Spinal cord (tissue), 10 donors: ENCODE measurements around the gene KAT6B. TPM values are rescaled to one million over a fixed set of nuclear protein-coding genes. Genes with fewer than 3 reads are reported as not detected.

Experiments used
- DNase-seq, 6 donors: peaks; one replicate each; pipeline versions ENCODE4 v3.0.0 to v3.0.0-alpha.2; 2013 to 2015; ENCODE audit warnings: low spot score in 6 of 6, low read depth in 4 of 6
- H3K27ac ChIP-seq: one replicate; pipeline ENCODE4 v1.5.1; 2013; ENCODE audit warnings: low read depth, low read length, control low read depth
- H3K27me3 ChIP-seq: one replicate; pipeline ENCODE4 v1.6.1; 2013; ENCODE audit warnings: low read length; ENCODE audit not compliant: control insufficient read depth, insufficient read depth
- H3K36me3 ChIP-seq: one replicate; pipeline ENCODE4 v1.6.1; 2013; ENCODE audit warnings: low read length; ENCODE audit not compliant: control insufficient read depth, insufficient read depth
- H3K4me1 ChIP-seq: one replicate; pipeline ENCODE4 v1.6.1; 2013; ENCODE audit warnings: low read length; ENCODE audit not compliant: control insufficient read depth, insufficient read depth
- H3K4me3 ChIP-seq: one replicate; pipeline ENCODE4 v1.5.1; 2013; ENCODE audit warnings: low read depth, low read length, control low read depth
- H3K9me3 ChIP-seq: one replicate; pipeline ENCODE4 v1.6.1; 2013; ENCODE audit warnings: low read length; ENCODE audit not compliant: control insufficient read depth, insufficient read depth
- WGBS: methylation state at CpG from one replicate; pipeline ENCODE4 v1.1.5; 2013; ENCODE audit warnings: missing lambda C conversion rate; ENCODE audit not compliant: insufficient coverage; 5-methylcytosine and 5-hydroxymethylcytosine counted together
- polyA plus RNA-seq, 2 donors: library from polyadenylated mRNA; unstranded; fragments of 120-200 nt; gene quantifications; one replicate each; pipeline ENCODE4 v1.2.1, GENCODE V29; 2013; ENCODE audit not compliant: insufficient read length in 2 of 2
- total RNA-seq, 2 donors: library from RNA; depleted of rRNA in 1 of 2; stranded (reverse); fragments of 120-200 nt in 1 of 2; fragments of >200 nt in 1 of 2; gene quantifications; one replicate each; pipeline versions ENCODE4 v1.2.3 to v1.2.4, GENCODE V29; 2013 to 2014
- donor health status: healthy.

Gene KAT6B
- total and polyA plus RNA-seq, 4 donors: 30.6 to 93.6 (median 37.5) TPM

GRCh38 chr10:74822101-74822500, 4.3 kb upstream of the KAT6B start:
- DNase-seq: no peak
- Histone ChIP-seq H3K4me3 (no peak overlapping the region), H3K4me1 (peaks cover 13% of the 10 kb centered on the region), H3K27ac (no peak overlapping the region), H3K9me3 (peaks cover 2% of the 10 kb centered on the region), H3K36me3 (no peaks in the 10 kb centered on the region), H3K27me3 (no peaks in the 10 kb centered on the region)
- WGBS: no CpG with 5 or more reads among the region's 2 CpGs

DNA sequence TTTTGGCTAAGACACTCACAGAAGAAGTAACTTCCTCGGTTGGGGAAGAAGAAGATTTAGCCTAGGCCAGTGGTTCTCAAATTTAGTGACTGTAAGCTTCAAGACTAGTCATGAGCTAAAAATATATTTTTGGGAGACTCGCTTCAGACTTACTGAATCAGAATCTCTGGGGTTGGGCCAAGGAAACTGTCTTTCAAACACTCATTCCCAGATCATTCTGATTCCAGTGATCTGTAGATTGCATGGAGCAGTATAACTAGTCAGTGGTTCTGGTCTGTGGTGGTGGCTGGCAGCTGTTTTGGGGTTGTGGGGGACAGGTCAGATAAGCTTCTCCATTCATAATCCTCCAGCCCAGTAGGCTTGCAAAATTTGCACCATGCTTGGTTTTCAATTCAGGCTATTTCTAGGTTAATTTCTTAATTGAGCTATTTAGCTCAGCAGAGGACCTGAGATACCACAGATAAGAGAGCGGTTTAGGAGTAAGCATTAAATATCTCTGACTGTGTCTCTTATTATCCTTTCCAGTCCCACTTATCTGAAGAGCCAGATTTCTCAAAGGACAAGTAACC, 3.8 kb upstream of the KAT6B start:
- no peaks in the 10 kb centered on the region for H3K9me3 ChIP-seq
- DNase-seq: no peak
- H3K4me3 ChIP-seq: no peak overlapping the region
- H3K27me3 ChIP-seq: no peaks in the 10 kb centered on the region
- no peak overlapping the region for H3K27ac ChIP-seq
- H3K4me1 ChIP-seq: peaks cover 18% of the 10 kb centered on the region
- no CpG with 5 or more reads among the region's 3 CpGs for WGBS
- no peaks in the 10 kb centered on the region for H3K36me3 ChIP-seq

- no peaks in the 10 kb centered on the region for H3K27me3 ChIP-seq
- H3K4me3 ChIP-seq: no peak overlapping the region
- H3K9me3 ChIP-seq: no peaks in the 10 kb centered on the region
- no peak for DNase-seq
- peaks cover 25% of the 10 kb centered on the region for H3K4me1 ChIP-seq
- no peaks in the 10 kb centered on the region for H3K36me3 ChIP-seq
- H3K27ac ChIP-seq: peak overlapping the region; percentile 92
- 50% methylated on average over 1 of the region's 4 CpGs for WGBS
Measured at GRCh38 chr10:74823791-74824183, 2.6 kb upstream of the KAT6B start.

DNA sequence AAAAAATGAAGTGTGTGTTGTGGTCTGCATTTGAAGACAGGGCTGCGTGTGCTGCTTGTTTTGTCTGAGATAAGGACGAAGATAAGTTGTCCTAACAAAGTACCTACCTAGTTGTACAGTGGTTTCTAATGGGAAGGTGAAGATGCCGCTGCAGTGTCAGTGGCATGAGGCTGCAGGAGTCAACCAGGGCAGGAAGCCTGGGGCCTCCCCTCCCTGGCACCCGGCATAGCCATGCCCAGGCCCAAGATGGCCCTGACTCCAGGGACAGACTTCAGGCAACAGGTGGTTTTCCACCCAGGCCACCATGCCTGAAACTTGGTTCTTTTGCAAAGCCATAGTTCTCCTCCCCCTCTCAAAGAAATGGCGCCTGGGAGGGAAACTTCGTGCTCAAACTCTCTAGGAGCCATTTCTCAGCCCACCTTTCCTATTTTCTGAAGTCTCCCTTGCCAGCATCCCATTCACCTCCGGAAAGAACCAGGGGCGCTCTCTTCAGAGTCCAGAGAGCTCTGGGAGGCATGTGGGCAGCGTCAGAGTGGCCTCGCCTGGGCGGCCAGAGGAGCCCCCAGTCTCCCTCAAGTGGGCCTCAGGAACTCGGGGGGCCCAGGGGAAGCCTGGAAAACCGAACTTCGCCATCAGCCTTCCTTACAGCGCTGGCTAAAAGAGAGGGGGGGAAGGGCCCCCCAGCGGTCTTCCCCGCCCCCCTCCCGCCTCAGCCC, 2.1 kb upstream of the KAT6B start:
- DNase-seq: peak in 1 of 6 donors; percentile 64
- H3K4me3 ChIP-seq: peak overlapping the region; percentile 72
- H3K4me1 ChIP-seq: peaks cover 27% of the 10 kb centered on the region
- H3K27me3 ChIP-seq: no peaks in the 10 kb centered on the region
- no peaks in the 10 kb centered on the region for H3K9me3 ChIP-seq
- 23% methylated on average over 13 of the region's 18 CpGs for WGBS
- no peaks in the 10 kb centered on the region for H3K36me3 ChIP-seq
- peak overlapping the region; percentile 92 for H3K27ac ChIP-seq

DNA sequence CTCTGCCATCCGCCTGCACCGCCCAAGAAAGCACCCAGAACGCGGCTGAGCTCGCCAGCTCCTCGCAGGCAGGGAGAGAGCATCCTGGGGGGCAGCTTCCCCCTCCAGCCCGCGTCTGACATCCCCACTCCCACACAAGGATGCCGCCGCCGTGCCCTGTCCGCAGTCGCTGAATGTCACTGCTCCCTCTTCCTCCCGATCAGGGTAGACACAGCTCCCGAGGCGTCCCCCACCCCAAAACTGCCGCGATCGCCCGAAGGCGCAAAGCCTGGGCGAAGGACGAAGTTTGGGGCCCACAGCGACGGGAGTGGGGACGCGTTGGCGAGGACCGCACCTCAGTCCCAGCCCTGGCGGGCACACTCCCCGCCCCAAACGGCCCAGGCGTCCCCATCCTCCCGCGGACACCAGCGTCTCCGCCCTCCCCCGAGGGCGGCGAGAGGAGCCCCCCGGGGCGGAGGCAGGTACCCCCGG, 1.5 kb upstream of the KAT6B start:
- peak in 2 of 6 donors; percentile 79 for DNase-seq
- Histone ChIP-seq H3K4me1 (peaks cover 28% of the 10 kb centered on the region), H3K27ac (peak overlapping the region; percentile 92), H3K4me3 (peak overlapping the region; percentile 72), H3K9me3 (no peaks in the 10 kb centered on the region), H3K27me3 (no peaks in the 10 kb centered on the region), H3K36me3 (no peaks in the 10 kb centered on the region)
- WGBS: 0% methylated on average over 43 of the region's 43 CpGs

GRCh38 chr10:74825371-74826141, 844 bp upstream of the KAT6B start:
- peaks cover 28% of the 10 kb centered on the region for H3K4me1 ChIP-seq
- H3K9me3 ChIP-seq: no peaks in the 10 kb centered on the region
- peak overlapping the region; percentile 72 for H3K4me3 ChIP-seq
- no peaks in the 10 kb centered on the region for H3K27me3 ChIP-seq
- H3K36me3 ChIP-seq: no peaks in the 10 kb centered on the region
- H3K27ac ChIP-seq: peak overlapping the region; percentile 92
- peak in 4 of 6 donors; percentile 58 to 92 (median 78) for DNase-seq
- WGBS: under 1% methylated on average over 87 of the region's 89 CpGs

DNA sequence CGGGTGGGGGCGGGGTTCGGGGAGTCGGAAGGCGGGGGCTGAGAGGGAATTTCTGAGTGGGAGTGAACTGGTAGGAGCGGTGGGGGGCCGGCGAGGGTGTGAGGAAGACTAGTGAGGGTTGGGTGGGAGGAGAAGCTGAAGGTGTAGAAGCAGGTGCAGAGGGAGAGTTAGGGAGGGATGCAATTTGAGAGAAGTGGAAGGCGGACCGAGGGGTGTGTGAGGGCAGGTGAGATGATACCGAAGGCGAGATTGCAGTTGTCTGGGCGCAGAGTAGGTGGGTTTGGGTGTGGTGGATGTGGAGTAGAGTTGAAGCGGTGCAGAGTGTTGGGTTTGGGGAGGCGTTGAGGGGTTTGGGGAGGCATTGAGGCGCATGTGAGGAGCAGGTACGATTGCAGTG, 643 bp downstream of the KAT6B start:
- H3K4me3 ChIP-seq: peak overlapping the region; percentile 68
- whole genome bisulfite sequencing: 8% methylated on average over 14 of the region's 17 CpGs
- no peaks in the 10 kb centered on the region for H3K36me3 ChIP-seq
- peak overlapping the region; percentile 81 for H3K27ac ChIP-seq
- peaks cover 28% of the 10 kb centered on the region for H3K4me1 ChIP-seq
- H3K9me3 ChIP-seq: no peaks in the 10 kb centered on the region
- no peaks in the 10 kb centered on the region for H3K27me3 ChIP-seq
- DNase-seq: no peak

- Histone ChIP-seq H3K36me3 (no peaks in the 10 kb centered on the region), H3K9me3 (no peaks in the 10 kb centered on the region), H3K4me1 (peaks cover 31% of the 10 kb centered on the region), H3K4me3 (peak overlapping the region; percentile 68), H3K27ac (peak overlapping the region; percentile 81), H3K27me3 (no peaks in the 10 kb centered on the region)
- WGBS: 88% methylated on average over 7 of the region's 7 CpGs
- DNase-seq: no peak
Measured at GRCh38 chr10:74827694-74828093, 1.3 kb downstream of the KAT6B start.

GRCh38 chr10:74828946-74829345, 2.5 kb downstream of the KAT6B start:
- WGBS: 82% methylated on average over 2 of the region's 4 CpGs
- Histone ChIP-seq H3K9me3 (no peaks in the 10 kb centered on the region), H3K36me3 (no peaks in the 10 kb centered on the region), H3K27me3 (no peaks in the 10 kb centered on the region), H3K4me3 (no peak overlapping the region), H3K27ac (no peak overlapping the region), H3K4me1 (peaks cover 32% of the 10 kb centered on the region)
- DNase-seq: no peak
